Right kidney (tissue), 1 donor: ENCODE data around the gene SEMA6A.

ENCODE experiments used
- DNase-seq: peaks from one replicate; pipeline ENCODE4 v3.0.0-alpha.2; 2016

Gene SEMA6A

GRCh38 chr5:116404792-116405191, 169.8 kb downstream of the SEMA6A start:
- DNase-seq = no peak

GRCh38 chr5:116404016-116404415, 170.6 kb downstream of the SEMA6A start:
- no peak for DNase-seq

- DNase-seq = no peak
Observed at GRCh38 chr5:116402235-116402634, 172.4 kb downstream of the SEMA6A start.

GRCh38 chr5:116401576-116401975, 173.0 kb downstream of the SEMA6A start:
- no peak for DNase-seq

- no peak for DNase-seq
Observed at GRCh38 chr5:116396476-116397099, 178.0 kb downstream of the SEMA6A start.

GRCh38 chr5:116395631-116396203, 178.9 kb downstream of the SEMA6A start:
- DNase-seq = no peak

GRCh38 chr5:116395226-116395625, 179.4 kb downstream of the SEMA6A start:
- no peak for DNase-seq

GRCh38 chr5:116394186-116394867, 180.3 kb downstream of the SEMA6A start:
- DNase-seq = no peak
